GM23248 (cell line): ENCODE measurements around the gene FCER1G. TPM values are rescaled to one million over a fixed set of nuclear protein-coding genes. Genes with fewer than 3 reads are reported as not detected.

ENCODE experiments used
- DNase-seq: peaks from one replicate; pipeline ENCODE4 v3.0.0-alpha.2; 2015
- H2AFZ ChIP-seq: fragments of 200-600 bp; sonication (generic); 2 replicates; pipeline ENCODE4 v1.6.1; 2016; ENCODE audit warnings: antibody characterized with exemption
- H3F3A ChIP-seq: fragments of 200-600 bp; sonication (generic); 2 replicates; pipeline ENCODE4 v1.6.1; 2016; ENCODE audit warnings: mild to moderate bottlenecking, antibody characterized with exemption, mixed run types; ENCODE audit not compliant: insufficient read depth
- H3K27ac ChIP-seq: fragments of 200-600 bp; sonication (generic); 2 replicates; pipeline ENCODE4 v1.5.1; 2016; ENCODE audit warnings: mild to moderate bottlenecking
- H3K27me3 ChIP-seq: fragments of 200-600 bp; sonication (generic); replicated peaks from 2 replicates; pipeline ENCODE4 v1.6.1; 2016; ENCODE audit warnings: mild to moderate bottlenecking; ENCODE audit not compliant: insufficient read depth
- H3K36me3 ChIP-seq: fragments of 200-600 bp; sonication (generic); 2 replicates; pipeline ENCODE4 v1.6.1; 2016; ENCODE audit warnings: low read depth, mild to moderate bottlenecking
- H3K4me1 ChIP-seq: fragments of 200-600 bp; sonication (generic); 2 replicates; pipeline ENCODE4 v1.6.1; 2016; ENCODE audit warnings: mild to moderate bottlenecking; ENCODE audit not compliant: insufficient read depth
- H3K4me2 ChIP-seq: fragments of 200-600 bp; sonication (generic); one replicate; pipeline ENCODE4 v1.6.1; 2016; ENCODE audit warnings: mild to moderate bottlenecking; ENCODE audit not compliant: unreplicated experiment
- H3K4me3 ChIP-seq: fragments of 200-600 bp; sonication (generic); 2 replicates; pipeline ENCODE4 v1.5.1; 2016; ENCODE audit warnings: mild to moderate bottlenecking
- H3K79me2 ChIP-seq: fragments of 200-600 bp; sonication (generic); 2 replicates; pipeline ENCODE4 v1.6.1; 2016; ENCODE audit warnings: mild to moderate bottlenecking; ENCODE audit not compliant: insufficient read depth
- H3K9ac ChIP-seq: fragments of 200-600 bp; sonication (generic); 2 replicates; pipeline ENCODE4 v1.6.1; 2016; ENCODE audit warnings: mild to moderate bottlenecking
- H3K9me2 ChIP-seq: fragments of 200-600 bp; sonication (generic); 2 replicates; pipeline ENCODE4 v1.6.1; 2016; ENCODE audit warnings: mixed run types, mild to moderate bottlenecking, moderate library complexity; ENCODE audit not compliant: insufficient read depth
- H3K9me3 ChIP-seq: fragments of 200-600 bp; sonication (generic); one replicate; pipeline ENCODE4 v1.6.1; 2017; ENCODE audit warnings: low read depth
- H4K20me1 ChIP-seq: fragments of 200-600 bp; sonication (generic); 2 replicates; pipeline ENCODE4 v1.6.0; 2016; ENCODE audit not compliant: insufficient read depth
- EZH2 ChIP-seq: fragments of 200-600 bp; sonication (generic); IDR thresholded peaks from 2 replicates; pipeline ENCODE4 v1.6.1; 2018; ENCODE audit warnings: antibody characterized with exemption, mild to moderate bottlenecking; ENCODE audit not compliant: insufficient read depth, poor library complexity, severe bottlenecking
- EZH2phosphoT487 ChIP-seq: fragments of 200-600 bp; sonication (generic); IDR thresholded peaks from 2 replicates; pipeline ENCODE4 v1.6.1; 2018; ENCODE audit warnings: antibody characterized with exemption, moderate library complexity, mild to moderate bottlenecking, low read depth; ENCODE audit not compliant: insufficient read depth
- WGBS, 2 experiments: methylation state at CpG; one replicate each; pipeline ENCODE4 v1.1.6; 2015 to 2017; ENCODE audit warnings: low lambda C conversion rate in 2 of 2, low coverage in 1 of 2; ENCODE audit errors: missing lambda C conversion rate in 2 of 2; 5-methylcytosine and 5-hydroxymethylcytosine counted together
- in situ Hi-C: fragments of 300-500 bp; cut with MboI; formaldehyde crosslinking; loops from 2 replicates; pipeline ENCODE4 v1.15.0; 2020
- polyA plus RNA-seq: library from polyadenylated mRNA; unstranded; fragments of >200 nt; fragmentation: Nextera tagmentation; extraction: Ambion mirVana; gene quantifications from 2 replicates; pipeline ENCODE4 v1.2.1, GENCODE V29; 2016
- total RNA-seq: library from RNA; depleted of rRNA; stranded (reverse); fragments of >200 nt; shearing (Covaris generic); gene quantifications from 2 replicates; pipeline ENCODE4 v1.2.3, GENCODE V29; 2014

Gene FCER1G
- total and polyA plus RNA-seq, 2 experiments from 2014 or later: 0.49 TPM; not detected in 1

- no peak for TF ChIP-seq EZH2
- no peak for TF ChIP-seq EZH2phosphoT487
- no peaks in the 10 kb centered on the region for H3K9me2 ChIP-seq
- 5 to 14% methylated on average over 7 of the region's 7 CpGs for WGBS, 2 experiments
- H3K9me3 ChIP-seq: no peaks in the 10 kb centered on the region
- in situ Hi-C loops: no loop called here
- no peaks in the 10 kb centered on the region for H3K79me2 ChIP-seq
- H3K9ac ChIP-seq: peak overlapping the region; percentile 85
- peak overlapping the region; percentile 59 for H3K4me2 ChIP-seq
- H4K20me1 ChIP-seq: no peaks in the 10 kb centered on the region
- peaks cover 48% of the 10 kb centered on the region for H3F3A ChIP-seq
- DNase-seq: peak; percentile 87
- peak overlapping the region; percentile 56 for H3K4me3 ChIP-seq
- H3K36me3 ChIP-seq: peaks cover 20% of the 10 kb centered on the region
- H3K27ac ChIP-seq: peak overlapping the region; percentile 99
- H3K27me3 ChIP-seq: no peaks in the 10 kb centered on the region
- peaks cover 26% of the 10 kb centered on the region for H3K4me1 ChIP-seq
- peak overlapping the region; percentile 87 for H2AFZ ChIP-seq
Observed at GRCh38 chr1:161216945-161217712, 2.0 kb downstream of the FCER1G start.

GRCh38 chr1:161217831-161218230 lies 2.7 kb downstream of the FCER1G start:
- DNase-seq: no peak
- Histone ChIP-seq H3K4me3 (no peak overlapping the region), H3K27me3 (no peaks in the 10 kb centered on the region), H3K4me2 (no peak overlapping the region), H3K79me2 (no peaks in the 10 kb centered on the region), H3K4me1 (peaks cover 26% of the 10 kb centered on the region), H3K9me2 (no peaks in the 10 kb centered on the region), H3K9ac (peak overlapping the region; percentile 85), H3K27ac (peak overlapping the region; percentile 99), H3K9me3 (no peaks in the 10 kb centered on the region), H3F3A (peaks cover 48% of the 10 kb centered on the region), H3K36me3 (peaks cover 13% of the 10 kb centered on the region), H2AFZ (no peak overlapping the region), H4K20me1 (no peaks in the 10 kb centered on the region)
- in situ Hi-C loops: no loop called here
- TF ChIP-seq EZH2phosphoT487: no peak
- no peak for TF ChIP-seq EZH2
- 82 to 85% methylated on average over 6 of the region's 6 CpGs for WGBS, 2 experiments

GRCh38 chr1:161218301-161219077 lies 3.4 kb downstream of the FCER1G start:
- Histone ChIP-seq H3F3A (peaks cover 42% of the 10 kb centered on the region), H3K27ac (no peak overlapping the region), H3K79me2 (no peaks in the 10 kb centered on the region), H3K36me3 (peaks cover 7% of the 10 kb centered on the region), H3K4me2 (no peak overlapping the region), H3K4me3 (no peak overlapping the region), H3K9me3 (no peaks in the 10 kb centered on the region), H2AFZ (no peak overlapping the region), H4K20me1 (no peaks in the 10 kb centered on the region), H3K4me1 (peaks cover 26% of the 10 kb centered on the region), H3K9ac (no peak overlapping the region), H3K9me2 (no peaks in the 10 kb centered on the region), H3K27me3 (no peaks in the 10 kb centered on the region)
- WGBS, 2 experiments: 77 to 86% methylated on average over 8 of the region's 8 CpGs
- DNase-seq: no peak
- in situ Hi-C loops: no loop called here
- TF ChIP-seq EZH2: no peak
- TF ChIP-seq EZH2phosphoT487: no peak

- no peak overlapping the region for H3K9ac ChIP-seq
- no peak for DNase-seq
- no peaks in the 10 kb centered on the region for H4K20me1 ChIP-seq
- H3K4me1 ChIP-seq: peaks cover 26% of the 10 kb centered on the region
- peaks cover 34% of the 10 kb centered on the region for H3F3A ChIP-seq
- TF ChIP-seq EZH2phosphoT487 (no peak), EZH2 (no peak)
- H3K79me2 ChIP-seq: no peaks in the 10 kb centered on the region
- H3K4me2 ChIP-seq: no peak overlapping the region
- no peaks in the 10 kb centered on the region for H3K36me3 ChIP-seq
- H3K9me2 ChIP-seq: no peaks in the 10 kb centered on the region
- no peaks in the 10 kb centered on the region for H3K27me3 ChIP-seq
- no peak overlapping the region for H3K27ac ChIP-seq
- no peaks in the 10 kb centered on the region for H3K9me3 ChIP-seq
- 74 to 80% methylated on average over 5 of the region's 5 CpGs for whole genome bisulfite sequencing, 2 experiments
- no peak overlapping the region for H2AFZ ChIP-seq
- H3K4me3 ChIP-seq: no peak overlapping the region
- in situ Hi-C loops: no loop called here
Observed at GRCh38 chr1:161219078-161219892, 4.2 kb downstream of the FCER1G start.
